ENCODE measurements around the gene ERGIC2. TPM values are rescaled to one million over a fixed set of nuclear protein-coding genes. Genes with fewer than 3 reads are reported as not detected.
"Not testable (repeated sequence)": the region's sequence is repeated elsewhere in the genome, so short reads cannot be mapped to it uniquely, and the experiment has no call there.

ERGIC2 gene
- total RNA-seq, 1 experiment from 2014 or later: 69.8 TPM

DNA sequence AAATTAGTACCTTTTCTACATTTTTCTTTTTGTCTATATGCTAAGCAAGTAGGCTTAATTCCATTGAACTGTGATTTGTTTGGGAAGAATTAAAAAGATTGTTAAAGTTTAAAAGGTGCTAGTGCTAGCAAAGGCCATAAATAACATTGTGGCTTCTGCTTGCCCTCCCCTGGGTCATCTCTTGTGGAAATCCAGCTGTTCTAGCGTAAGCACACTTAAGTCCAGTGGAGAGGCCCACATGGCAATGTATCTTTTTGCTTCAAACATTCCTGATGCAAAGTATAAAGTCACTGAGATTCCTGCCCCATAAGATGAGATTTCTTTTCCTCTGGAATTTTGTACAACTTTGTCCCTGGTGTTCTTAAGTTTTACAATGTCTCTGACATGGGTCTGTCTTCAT is 14.4 kb upstream of the ERGIC2 start:
- no peaks in the 10 kb centered on the region for H3K4me1 Mint-ChIP-seq
- H3K4me2 ChIP-seq (ENCODE audit: insufficient read depth, insufficient read length, low read length): no peak overlapping the region

DNA sequence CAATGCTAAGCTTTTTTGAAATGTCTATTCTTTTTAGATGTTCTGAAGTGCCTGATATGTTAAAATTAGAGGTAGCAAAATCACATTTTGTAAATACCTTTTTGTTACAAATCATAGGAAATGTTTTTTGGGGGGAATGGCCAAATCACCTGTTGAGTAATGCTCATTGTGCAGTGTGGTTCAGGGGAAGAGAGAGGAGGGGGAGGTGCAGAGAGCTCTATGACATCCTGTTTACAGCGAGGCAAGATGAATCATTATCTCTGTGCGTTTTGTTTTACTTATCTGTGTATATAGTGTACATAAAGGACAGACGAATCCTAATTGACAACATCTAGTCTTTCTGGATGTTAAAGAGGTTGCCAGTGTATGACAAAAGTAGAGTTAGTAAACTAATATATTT is 9.4 kb upstream of the ERGIC2 start:
- no CpG with 5 or more reads among the region's 3 CpGs for WGBS (ENCODE audit: extremely low coverage, insufficient read length, low lambda C conversion rate)
- H2AFZ ChIP-seq (ENCODE audit: low read length); H2BK12ac ChIP-seq (ENCODE audit: insufficient read length, low read depth, low read length); H4K91ac ChIP-seq (ENCODE audit: insufficient read length, low read depth, low read length); H3T11ph ChIP-seq (ENCODE audit: low read length); H3K79me1 ChIP-seq (ENCODE audit: insufficient read depth, low read depth, low read length, poor library complexity, severe bottlenecking); H4K20me1 ChIP-seq (ENCODE audit: control insufficient read depth, insufficient read depth, insufficient read length); H2BK20ac ChIP-seq (ENCODE audit: low read depth, low read length, poor library complexity, severe bottlenecking); H3K18ac ChIP-seq (ENCODE audit: insufficient read length, low read depth, low read length); H3K27ac ChIP-seq (ENCODE audit: insufficient read length, low read depth, low read length); H3K9me3 ChIP-seq (ENCODE audit: control insufficient read depth, low read depth, low read length); H3K4me3 Mint-ChIP-seq; H3K9ac ChIP-seq (ENCODE audit: extremely low read depth, insufficient read length, low read length); H4K8ac ChIP-seq (replicated peaks; ENCODE audit: insufficient read length, low read depth, low read length); H2BK120ac ChIP-seq (ENCODE audit: low read depth, low read length, poor library complexity, severe bottlenecking); H3K4me1 ChIP-seq (ENCODE audit: insufficient read depth, low read length); H2AK5ac ChIP-seq (ENCODE audit: insufficient read length, low read length); DNase-seq; H4K5ac ChIP-seq (ENCODE audit: insufficient read length, low read depth, low read length); H3K14ac ChIP-seq (ENCODE audit: insufficient read depth, low read length); H3K27ac Mint-ChIP-seq; H3K27me3 Mint-ChIP-seq (ENCODE audit: low read depth); H3K4me1 Mint-ChIP-seq; H3K79me2 ChIP-seq (ENCODE audit: insufficient read depth, low read length); H3K36me3 Mint-ChIP-seq (ENCODE audit: insufficient read depth in 1 of 3, low read depth in 3 of 3); H3K23ac ChIP-seq (ENCODE audit: insufficient read length, low read depth, low read length); H3K4me2 ChIP-seq (ENCODE audit: insufficient read depth, insufficient read length, low read length); H3K9me3 Mint-ChIP-seq; H2BK5ac ChIP-seq (ENCODE audit: insufficient read length, low read length); H3K23me2 ChIP-seq (ENCODE audit: insufficient read length, low read depth, low read length, poor library complexity, severe bottlenecking); H2BK15ac ChIP-seq (ENCODE audit: low read depth, low read length); H3K4ac ChIP-seq (ENCODE audit: low read depth, low read length); H3K56ac ChIP-seq (ENCODE audit: insufficient read length, low read depth, low read length); H3K27me3 ChIP-seq (ENCODE audit: insufficient read depth, low read length): not testable (repeated sequence)

More for the DNA sequence above, 14.4 kb upstream of the ERGIC2 start:
- Histone ChIP-seq H2BK15ac (ENCODE audit: low read depth, low read length) (no peak overlapping the region), H3K79me2 (ENCODE audit: insufficient read depth, low read length) (no peaks in the 10 kb centered on the region), H3T11ph (ENCODE audit: low read length) (no peak overlapping the region), H3K23me2 (ENCODE audit: insufficient read length, low read depth, low read length, poor library complexity, severe bottlenecking) (no peaks in the 10 kb centered on the region), H3K18ac (ENCODE audit: insufficient read length, low read depth, low read length) (no peak overlapping the region), H3K9ac (ENCODE audit: extremely low read depth, insufficient read length, low read length) (no peak overlapping the region), H3K27me3 (ENCODE audit: insufficient read depth, low read length) (no peaks in the 10 kb centered on the region), H3K4ac (ENCODE audit: low read depth, low read length) (no peak overlapping the region), H4K8ac (replicated peaks; ENCODE audit: insufficient read length, low read depth, low read length) (no peak overlapping the region), H3K4me1 (ENCODE audit: insufficient read depth, low read length) (no peaks in the 10 kb centered on the region), H3K56ac (ENCODE audit: insufficient read length, low read depth, low read length) (no peak overlapping the region), H3K23ac (ENCODE audit: insufficient read length, low read depth, low read length) (no peak overlapping the region), H4K91ac (ENCODE audit: insufficient read length, low read depth, low read length) (no peak overlapping the region), H2BK5ac (ENCODE audit: insufficient read length, low read length) (no peak overlapping the region), H3K9me3 (ENCODE audit: control insufficient read depth, low read depth, low read length) (no peaks in the 10 kb centered on the region), H2AFZ (ENCODE audit: low read length) (no peak overlapping the region), H2BK12ac (ENCODE audit: insufficient read length, low read depth, low read length) (no peak overlapping the region), H2BK120ac (ENCODE audit: low read depth, low read length, poor library complexity, severe bottlenecking) (no peak overlapping the region), H4K5ac (ENCODE audit: insufficient read length, low read depth, low read length) (no peak overlapping the region), H3K79me1 (ENCODE audit: insufficient read depth, low read depth, low read length, poor library complexity, severe bottlenecking) (no peaks in the 10 kb centered on the region), H3K27ac (ENCODE audit: insufficient read length, low read depth, low read length) (no peak overlapping the region), H3K14ac (ENCODE audit: insufficient read depth, low read length) (no peak overlapping the region), H2BK20ac (ENCODE audit: low read depth, low read length, poor library complexity, severe bottlenecking) (no peak overlapping the region), H2AK5ac (ENCODE audit: insufficient read length, low read length) (no peak overlapping the region), H4K20me1 (ENCODE audit: control insufficient read depth, insufficient read depth, insufficient read length) (no peaks in the 10 kb centered on the region)
- no CpG with 5 or more reads among the region's 1 CpG for WGBS (ENCODE audit: extremely low coverage, insufficient read length, low lambda C conversion rate)
- TF ChIP-seq, protein P1, sequence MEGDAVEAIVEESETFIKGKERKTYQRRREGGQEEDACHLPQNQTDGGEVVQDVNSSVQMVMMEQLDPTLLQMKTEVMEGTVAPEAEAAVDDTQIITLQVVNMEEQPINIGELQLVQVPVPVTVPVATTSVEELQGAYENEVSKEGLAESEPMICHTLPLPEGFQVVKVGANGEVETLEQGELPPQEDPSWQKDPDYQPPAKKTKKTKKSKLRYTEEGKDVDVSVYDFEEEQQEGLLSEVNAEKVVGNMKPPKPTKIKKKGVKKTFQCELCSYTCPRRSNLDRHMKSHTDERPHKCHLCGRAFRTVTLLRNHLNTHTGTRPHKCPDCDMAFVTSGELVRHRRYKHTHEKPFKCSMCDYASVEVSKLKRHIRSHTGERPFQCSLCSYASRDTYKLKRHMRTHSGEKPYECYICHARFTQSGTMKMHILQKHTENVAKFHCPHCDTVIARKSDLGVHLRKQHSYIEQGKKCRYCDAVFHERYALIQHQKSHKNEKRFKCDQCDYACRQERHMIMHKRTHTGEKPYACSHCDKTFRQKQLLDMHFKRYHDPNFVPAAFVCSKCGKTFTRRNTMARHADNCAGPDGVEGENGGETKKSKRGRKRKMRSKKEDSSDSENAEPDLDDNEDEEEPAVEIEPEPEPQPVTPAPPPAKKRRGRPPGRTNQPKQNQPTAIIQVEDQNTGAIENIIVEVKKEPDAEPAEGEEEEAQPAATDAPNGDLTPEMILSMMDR (conservative IDR thresholded peaks at IDR 0.05): no peak
- DNase-seq: no peak
- Mint-ChIP-seq H3K36me3 (ENCODE audit: insufficient read depth in 1 of 3, low read depth in 3 of 3) (no peaks in the 10 kb centered on the region), H3K4me3 (no peak overlapping the region), H3K27ac (no peak overlapping the region), H3K27me3 (ENCODE audit: low read depth) (no peaks in the 10 kb centered on the region), H3K9me3 (no peaks in the 10 kb centered on the region)
